Glomerular endothelial cell (primary cell): ENCODE results near the gene PLCB4. TPM values are rescaled to one million over a fixed set of nuclear protein-coding genes. Genes with fewer than 3 reads are reported as not detected.

ENCODE experiments used
- DNase-seq: peaks from one replicate; pipeline ENCODE4 v3.0.0-alpha.2; 2011; ENCODE audit warnings: low read depth, low spot score; ENCODE audit errors: extremely low read depth
- total RNA-seq: library from RNA; depleted of rRNA; stranded (reverse); fragments of >200 nt; gene quantifications from 2 replicates; pipeline ENCODE4 v1.2.3, GENCODE V29; 2015

PLCB4 gene
- total RNA-seq, 1 donor from 2014 or later: 4.3 TPM

DNA sequence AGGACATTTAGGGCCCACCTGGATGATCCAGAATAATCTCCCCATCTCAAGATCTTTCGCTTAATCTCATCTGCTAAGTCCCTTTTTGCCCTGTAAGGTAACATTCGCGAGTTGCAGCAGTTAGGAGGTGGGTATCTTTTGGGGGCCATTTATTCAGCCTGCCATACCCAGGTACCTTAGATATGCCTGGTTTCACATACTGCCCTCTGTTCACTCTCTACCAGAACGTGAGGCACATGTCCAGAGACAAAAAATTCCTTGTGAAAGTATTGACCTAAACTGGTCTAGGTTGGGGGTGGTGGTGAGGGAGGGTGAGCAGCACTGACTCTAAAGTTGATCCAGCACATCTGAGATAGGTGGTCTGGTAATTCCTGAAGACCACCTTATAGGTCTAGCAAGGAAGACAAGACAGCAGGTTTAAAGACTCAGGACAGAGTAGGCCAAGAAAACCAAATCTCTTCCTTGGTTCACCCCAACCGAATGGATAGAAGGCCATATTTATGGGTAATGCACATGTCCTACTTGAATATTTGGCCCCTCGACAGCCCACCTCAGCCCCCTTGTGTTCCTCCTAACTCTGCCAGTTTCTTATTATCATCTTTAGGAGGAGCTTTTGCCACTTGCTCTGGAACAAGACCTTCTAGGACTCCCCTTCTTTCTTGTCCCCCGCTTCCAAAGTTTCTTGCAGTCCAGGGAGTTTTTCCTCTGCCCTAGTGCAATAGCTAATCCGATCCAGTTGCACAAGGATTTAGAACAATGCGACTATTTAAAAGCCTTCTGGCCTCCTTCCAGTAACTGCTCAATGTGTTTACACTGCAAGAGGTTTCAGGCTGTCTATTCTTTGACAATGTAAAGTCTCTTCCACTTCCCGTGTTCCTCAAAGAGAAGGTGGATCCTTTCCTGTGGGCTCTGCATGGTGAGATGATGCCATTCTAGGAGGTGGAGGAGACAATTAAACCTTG lies 232.5 kb downstream of the PLCB4 start:
- no peak for DNase-seq

DNA sequence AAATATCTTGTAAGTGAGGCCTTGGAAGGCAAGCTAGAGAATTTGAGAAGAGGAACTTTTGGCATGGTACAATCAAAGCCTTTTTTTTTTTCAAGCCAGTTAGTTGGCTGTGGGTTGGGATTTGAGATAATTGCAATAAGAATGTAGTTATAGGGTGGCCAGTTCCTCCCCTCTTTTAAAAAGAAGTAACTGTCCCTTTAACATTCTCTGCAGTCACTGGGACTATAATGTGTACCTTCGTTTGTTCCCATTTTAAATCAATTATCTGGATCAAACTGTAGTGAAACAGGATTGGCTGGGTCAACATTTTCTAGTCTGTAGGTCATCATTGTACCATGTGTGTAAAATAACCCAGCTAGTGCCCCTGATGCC lies 233.2 kb downstream of the PLCB4 start:
- DNase-seq: no peak

GRCh38 chr20:9306521-9306920 lies 237.6 kb downstream of the PLCB4 start:
- DNase-seq: no peak

DNA sequence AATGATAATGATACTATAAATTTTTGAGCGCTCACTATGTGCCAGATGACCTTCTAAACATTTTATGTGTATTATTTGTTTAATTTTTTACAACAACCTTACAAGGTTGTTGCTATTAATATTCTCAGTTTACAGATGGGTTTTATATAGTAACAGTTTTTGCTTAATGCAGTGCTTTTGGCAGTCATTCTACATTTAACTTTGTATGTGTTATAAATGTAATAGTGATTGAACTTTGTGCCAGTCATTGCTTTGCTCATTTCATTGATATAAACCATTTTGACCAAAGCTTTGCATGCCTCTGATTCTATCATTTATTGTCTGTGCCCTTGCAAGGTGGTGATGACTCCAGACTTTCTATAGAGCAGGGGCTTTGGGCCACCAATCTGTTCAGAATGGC lies 239.2 kb downstream of the PLCB4 start:
- DNase-seq: no peak

DNA sequence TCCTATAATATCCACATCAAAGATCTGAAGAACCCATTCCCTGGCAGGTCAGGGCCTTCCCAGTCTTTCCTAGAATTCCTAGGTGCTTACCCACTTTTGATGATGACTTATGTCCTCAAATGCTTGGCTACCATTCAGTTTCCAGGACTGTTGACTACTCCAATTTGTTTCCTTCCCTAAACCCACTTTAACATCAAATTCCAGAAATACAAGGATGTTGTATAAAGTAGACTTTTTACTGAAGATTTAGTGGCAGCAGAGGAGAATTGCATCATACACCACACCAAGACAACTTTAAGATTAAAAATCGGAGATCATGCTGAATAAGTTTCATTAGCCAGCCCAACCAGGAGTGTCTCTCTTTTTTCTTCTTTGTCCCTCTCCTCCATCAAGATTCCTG lies 242.2 kb downstream of the PLCB4 start:
- no peak for DNase-seq

- DNase-seq: no peak
Measured at GRCh38 chr20:9319687-9320384, 250.9 kb downstream of the PLCB4 start.

DNA sequence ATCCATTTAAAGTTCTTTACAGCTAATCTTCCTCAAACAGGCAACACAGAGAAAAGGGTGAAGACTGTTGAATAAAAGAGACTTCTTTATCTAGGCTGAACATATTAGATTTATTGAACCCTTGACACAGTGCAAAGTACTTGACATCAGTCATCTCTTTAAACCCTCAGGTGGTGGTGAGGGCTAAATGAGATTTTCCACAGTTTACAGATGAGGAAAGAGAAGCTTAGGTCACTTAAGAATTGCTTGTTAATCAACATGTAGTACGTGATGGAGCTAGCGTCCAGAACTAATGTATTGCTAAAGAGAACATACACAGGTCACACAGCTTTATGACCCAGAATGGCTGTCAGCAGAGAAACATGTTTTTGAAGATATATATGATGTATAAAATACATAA lies 252.1 kb downstream of the PLCB4 start:
- no peak for DNase-seq

GRCh38 chr20:9322661-9323060 lies 253.8 kb downstream of the PLCB4 start:
- no peak for DNase-seq

DNA sequence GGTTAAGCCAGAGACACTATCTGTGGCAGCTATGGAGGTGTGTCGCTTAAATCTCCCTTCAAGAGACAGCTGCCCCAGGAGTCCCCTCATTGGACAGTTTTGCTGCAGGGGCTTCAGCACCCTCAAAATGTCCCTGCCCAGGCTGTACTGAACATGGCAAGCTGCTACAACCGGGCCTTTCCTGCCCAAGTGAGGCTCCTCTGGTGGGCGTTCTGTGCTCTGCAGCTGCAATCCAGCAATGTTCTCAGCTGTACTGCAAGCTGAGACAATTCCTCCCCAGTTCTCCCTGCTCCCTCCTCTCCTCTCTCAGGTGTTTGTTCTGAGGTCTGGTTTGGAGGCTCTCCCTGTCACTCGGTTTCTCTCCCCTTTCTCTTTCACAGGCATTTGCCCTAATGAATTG lies 254.7 kb downstream of the PLCB4 start:
- DNase-seq: no peak

DNA sequence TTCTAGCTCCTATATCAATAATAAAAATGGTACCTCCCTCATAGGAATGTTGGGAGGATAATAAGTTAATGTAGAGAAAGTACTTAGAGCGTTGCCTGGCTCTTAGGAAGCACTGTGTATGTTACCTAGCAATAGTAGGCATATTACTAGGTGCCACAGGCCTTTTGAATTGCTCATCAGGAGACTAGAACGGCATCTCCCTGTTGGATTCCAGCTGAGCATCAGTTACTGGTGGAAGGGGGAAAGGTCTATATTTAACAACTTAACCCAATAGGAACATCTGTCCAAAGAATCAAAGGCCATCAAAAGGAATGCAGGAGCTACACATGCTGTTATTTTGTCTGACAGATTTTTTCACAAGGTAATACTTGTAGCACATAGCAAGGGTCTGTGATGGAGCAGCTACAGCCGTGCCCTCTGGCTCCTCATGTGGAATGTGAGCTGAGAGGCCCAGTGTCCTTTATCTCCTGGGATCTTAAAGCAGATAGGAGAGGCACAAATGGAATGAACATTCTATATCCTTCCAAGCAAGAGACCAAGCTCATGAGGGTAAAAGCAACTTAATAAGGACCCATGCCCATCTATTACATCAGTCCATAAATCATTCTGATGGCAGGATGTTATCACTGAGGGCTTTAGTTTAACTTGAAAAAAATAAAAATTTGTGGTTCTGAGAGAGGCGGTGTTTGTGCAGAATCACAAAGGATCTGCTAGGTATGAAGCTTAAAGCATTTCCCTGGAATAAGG lies 260.6 kb downstream of the PLCB4 start:
- DNase-seq: no peak

GRCh38 chr20:9330151-9330550 lies 261.3 kb downstream of the PLCB4 start:
- DNase-seq: no peak

GRCh38 chr20:9331707-9332435 lies 263.0 kb downstream of the PLCB4 start:
- DNase-seq: no peak

DNA sequence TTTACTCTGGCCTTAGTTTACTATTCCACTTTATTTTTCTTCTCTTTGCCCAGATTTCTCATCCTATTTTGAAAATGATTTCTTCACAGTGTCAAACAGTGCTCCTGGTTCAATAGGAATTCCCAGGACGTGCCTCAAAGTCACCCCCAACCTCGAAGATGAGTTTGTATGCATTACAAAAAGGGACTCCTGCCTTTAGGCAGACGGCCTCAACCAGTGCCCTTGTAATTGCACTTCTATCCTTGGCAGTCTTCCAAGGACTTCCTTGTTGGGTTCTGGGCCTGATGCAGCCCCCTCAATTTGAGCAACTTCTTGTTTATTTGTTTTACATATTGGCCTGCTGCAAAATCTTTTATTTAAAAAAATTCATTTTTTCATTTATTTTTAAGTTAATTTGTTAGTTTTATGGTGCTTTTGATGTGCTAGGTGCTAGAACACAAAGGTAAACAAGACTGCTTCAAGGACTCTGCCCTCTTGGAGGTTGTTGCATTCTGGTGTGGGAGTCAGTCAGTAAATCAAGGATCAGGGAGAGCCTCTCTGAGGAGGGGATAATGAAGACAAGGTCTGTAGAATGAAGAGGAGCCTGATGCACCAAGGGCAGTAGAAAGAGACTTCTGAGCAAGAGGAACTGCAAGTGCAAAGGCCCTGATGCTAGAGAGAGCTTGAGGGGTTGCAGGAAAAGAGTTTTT lies 264.0 kb downstream of the PLCB4 start:
- DNase-seq: no peak

GRCh38 chr20:9334866-9335265 lies 266.0 kb downstream of the PLCB4 start:
- no peak for DNase-seq

DNA sequence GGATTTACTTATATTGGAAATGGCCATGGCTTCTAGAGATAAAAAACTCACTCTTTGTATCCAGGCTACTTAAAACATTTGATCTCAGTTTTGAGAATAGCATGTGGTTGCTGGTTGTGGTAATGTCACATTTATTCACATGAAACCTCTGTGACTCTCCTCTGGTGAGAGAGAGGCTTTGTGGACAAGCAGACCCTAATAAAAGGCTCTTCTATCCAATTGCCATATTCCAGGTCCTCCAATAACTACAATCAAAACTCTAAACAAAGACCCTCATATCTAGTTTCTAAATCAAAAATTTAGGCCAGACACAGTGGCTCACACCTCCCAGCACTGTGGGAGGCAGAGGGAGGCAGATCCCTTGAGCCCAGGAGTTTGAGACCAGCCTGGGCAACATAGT lies 269.2 kb downstream of the PLCB4 start:
- no peak for DNase-seq

DNA sequence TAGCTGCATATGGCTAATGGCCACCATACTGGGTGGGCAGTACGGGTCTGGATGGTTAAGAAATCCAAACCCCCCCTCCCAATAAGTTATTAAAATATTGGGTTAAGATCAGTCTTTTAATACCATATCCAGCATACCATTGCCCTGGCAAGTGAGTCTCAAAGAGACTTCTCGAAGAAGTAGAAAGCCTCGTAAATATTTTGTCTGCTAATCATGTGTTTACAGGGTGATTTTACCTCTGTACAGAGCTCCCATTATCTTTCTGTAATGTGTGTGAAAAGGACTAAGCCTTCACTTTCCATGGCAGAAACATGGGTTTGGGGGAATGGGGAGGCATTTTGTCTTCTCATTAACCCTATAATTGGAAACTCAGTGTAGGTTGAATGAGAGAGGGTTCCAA lies 270.8 kb downstream of the PLCB4 start:
- no peak for DNase-seq

GRCh38 chr20:9342651-9343050 lies 273.8 kb downstream of the PLCB4 start:
- DNase-seq: no peak

DNA sequence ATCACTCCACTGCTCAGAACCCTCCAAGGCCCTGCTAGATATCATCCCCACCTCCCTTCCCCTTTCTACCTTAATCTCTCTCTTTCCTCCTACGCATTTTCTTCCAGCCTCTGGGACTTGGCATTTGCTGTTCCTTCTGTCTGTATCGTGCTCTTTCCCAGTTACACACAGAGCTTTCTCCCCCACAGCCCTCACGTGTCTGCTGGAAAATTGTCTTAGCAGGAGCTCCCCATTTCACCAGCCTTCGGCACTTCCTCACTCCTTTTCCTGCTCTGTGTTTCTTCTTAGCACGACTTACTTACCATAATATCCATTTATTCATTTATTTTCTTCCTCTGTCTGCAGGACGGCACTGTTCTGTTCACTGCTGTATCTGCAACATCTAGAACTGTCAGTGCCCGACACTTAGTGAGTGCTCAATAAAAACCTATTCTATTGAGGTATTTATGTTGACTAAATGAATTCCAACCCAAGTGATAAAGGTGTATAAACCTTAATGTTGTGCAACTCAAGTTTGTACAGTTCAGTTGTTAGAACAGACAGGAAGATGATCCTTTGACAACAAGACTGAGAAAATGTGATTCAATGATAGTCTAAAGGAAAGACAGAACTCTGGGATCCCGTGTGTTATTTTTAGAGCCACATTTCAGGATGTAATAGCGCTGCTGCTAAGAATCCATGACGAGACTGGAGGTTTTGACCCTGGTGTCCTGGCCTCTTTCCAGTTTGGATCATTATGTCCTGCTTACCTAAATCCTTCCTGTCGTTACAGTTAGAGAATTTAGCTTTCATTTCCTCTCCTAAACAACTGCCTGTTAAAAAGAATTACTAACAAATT lies 275.4 kb downstream of the PLCB4 start:
- peak; percentile 48 for DNase-seq

GRCh38 chr20:9348316-9348715 lies 279.4 kb downstream of the PLCB4 start:
- DNase-seq: no peak
